ENCODE data around the gene DNHD1. TPM values are rescaled to one million over a fixed set of nuclear protein-coding genes. Genes with fewer than 3 reads are reported as not detected.

Gene DNHD1
- total and polyA plus RNA-seq, 2 of the 8 experiments (the other 6 are each of a cell fraction or from before 2014, with no cell fraction given), result 5.0 to 6.8 TPM

DNA sequence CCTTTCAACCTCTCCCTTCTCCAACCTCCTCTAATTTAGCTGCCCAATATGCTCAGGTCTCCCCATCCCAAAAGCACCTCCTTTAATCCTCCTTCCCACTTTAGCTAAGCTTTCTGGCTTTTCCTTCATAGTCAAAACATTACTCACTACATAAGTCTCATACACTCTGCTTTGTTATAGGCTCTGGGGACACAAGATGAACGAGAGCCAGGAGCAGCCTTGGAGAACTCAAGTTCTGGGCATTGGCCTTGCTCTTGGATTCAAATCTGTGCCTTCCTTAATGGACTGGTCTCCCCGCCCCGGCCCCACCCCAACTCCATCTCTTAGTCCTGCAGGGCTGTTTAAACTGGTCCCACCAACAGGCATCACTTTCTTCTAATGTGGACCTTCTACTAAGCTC is 44.9 kb upstream of the DNHD1 start:
- POLR2A ChIA-PET (ENCODE audit: partially characterized antibody), result interaction anchor here (0.9 to 1.3 kb wide), 3 partner anchors 8 to 18 kb away, joined by 3 to 4 read pairs (median 3); no protein-coding TSS in a partner anchor
- no peak overlapping the region for H3K4me2 ChIP-seq (ENCODE audit: insufficient read depth in 1 of 2, low read depth in 2 of 2, low read length in 2 of 2)
- TF ChIP-seq, protein P1, sequence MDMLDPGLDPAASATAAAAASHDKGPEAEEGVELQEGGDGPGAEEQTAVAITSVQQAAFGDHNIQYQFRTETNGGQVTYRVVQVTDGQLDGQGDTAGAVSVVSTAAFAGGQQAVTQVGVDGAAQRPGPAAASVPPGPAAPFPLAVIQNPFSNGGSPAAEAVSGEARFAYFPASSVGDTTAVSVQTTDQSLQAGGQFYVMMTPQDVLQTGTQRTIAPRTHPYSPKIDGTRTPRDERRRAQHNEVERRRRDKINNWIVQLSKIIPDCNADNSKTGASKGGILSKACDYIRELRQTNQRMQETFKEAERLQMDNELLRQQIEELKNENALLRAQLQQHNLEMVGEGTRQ (IDR thresholded peaks at IDR 0.05; ENCODE audit: low read length), result no peak
- TF ChIP-seq SIX5 (IDR thresholded peaks at IDR 0.05; ENCODE audit: low read depth, low read length) (no peak), SP4 (IDR thresholded peaks at IDR 0.05; ENCODE audit: low read length) (no peak), JUN (IDR thresholded peaks at IDR 0.05; ENCODE audit: low read depth, low read length) (no peak), RFX5 (IDR thresholded peaks at IDR 0.05; ENCODE audit: borderline replicate concordance, low read depth, low read length) (no peak), RAD21 (IDR thresholded peaks at IDR 0.05 in 1 of 2, conservative IDR thresholded peaks at IDR 0.05 in 1 of 2; ENCODE audit: low read depth in 2 of 2, low read length in 2 of 2) (no peak), SIN3A (conservative IDR thresholded peaks at IDR 0.05 in 1 of 2, IDR thresholded peaks at IDR 0.05 in 1 of 2; ENCODE audit: low read depth in 1 of 2, low read length in 2 of 2) (no peak), SAP30 (IDR thresholded peaks at IDR 0.05; ENCODE audit: insufficient read depth, insufficient replicate concordance, low read length) (no peak), ZNF274 (IDR thresholded peaks at IDR 0.05; ENCODE audit: borderline replicate concordance, extremely low read depth, low read length) (no peak)

More for the DNA sequence above, 44.9 kb upstream of the DNHD1 start:
- no peak overlapping the region for H3K4ac ChIP-seq (replicated peaks; ENCODE audit: insufficient read length, low read depth, low read length)
- no peak overlapping the region for H2BK15ac ChIP-seq (ENCODE audit: low read length)
- no peak for DNase-seq (ENCODE audit: low read depth in 1 of 2, low spot score in 2 of 2)
- H2BK120ac ChIP-seq (replicated peaks; ENCODE audit: low read depth, low read length), result no peak overlapping the region
- H2BK5ac ChIP-seq (ENCODE audit: low read depth, low read length), result no peak overlapping the region
- no peak overlapping the region for H3K27ac ChIP-seq (ENCODE audit: low read depth, low read length)
- H3K27me3 ChIP-seq (replicated peaks in 1 of 4; ENCODE audit: control insufficient read depth in 3 of 4, extremely low read depth in 1 of 4, insufficient read depth in 3 of 4, low read length in 3 of 4), result no peaks in the 10 kb centered on the region
- H4K5ac ChIP-seq (ENCODE audit: insufficient read length, low read depth, low read length), result no peak overlapping the region
- H3K4me1 ChIP-seq (replicated peaks in 1 of 4; ENCODE audit: control insufficient read depth in 3 of 4, insufficient read depth in 4 of 4, low read length in 3 of 4), result no peaks in the 10 kb centered on the region
- no peaks in the 10 kb centered on the region for H3K79me1 ChIP-seq (ENCODE audit: low read depth, low read length)
- H4K91ac ChIP-seq (replicated peaks; ENCODE audit: insufficient read length, low read length), result no peak overlapping the region
- no peaks in the 10 kb centered on the region for H4K20me1 ChIP-seq (replicated peaks in 1 of 2; ENCODE audit: control insufficient read depth in 1 of 2, insufficient read depth in 2 of 2, low read length in 2 of 2)
- H2BK12ac ChIP-seq (ENCODE audit: low read depth, low read length), result no peak overlapping the region
- H3K4me3 ChIP-seq (ENCODE audit: extremely low read depth in 1 of 4, insufficient read depth in 2 of 4, low read depth in 3 of 4, low read length in 4 of 4), result no peak overlapping the region
- peaks cover 0 to 12% (median 6%) of the 10 kb centered on the region in 4 experiments; a peak in 3 of 8 replicates for H3K36me3 ChIP-seq (ENCODE audit: control insufficient read depth in 2 of 4, insufficient read depth in 4 of 4, low read length in 3 of 4)
- H3K23me2 ChIP-seq (ENCODE audit: low read depth, low read length), result no peaks in the 10 kb centered on the region
- H2AK5ac ChIP-seq (ENCODE audit: low read depth, low read length), result no peak overlapping the region
- no peak overlapping the region for H3K56ac ChIP-seq (replicated peaks; ENCODE audit: insufficient read length, low read depth, low read length)
- no peaks in the 10 kb centered on the region for H3K79me2 ChIP-seq (ENCODE audit: control insufficient read depth in 1 of 2, insufficient read depth in 2 of 2, low read length in 2 of 2)
- H2BK20ac ChIP-seq (ENCODE audit: low read length), result no peak overlapping the region
- no peak overlapping the region for H3K9ac ChIP-seq (replicated peaks in 1 of 4; ENCODE audit: extremely low read depth in 1 of 4, low read depth in 3 of 4, low read length in 3 of 4)
- H2AFZ ChIP-seq (ENCODE audit: low read length), result no peak overlapping the region
- H3K18ac ChIP-seq (ENCODE audit: extremely low read depth, low read length), result no peak overlapping the region
- 90% methylated on average over 3 of the region's 3 CpGs; no CpG with 5 or more reads in 1 of the 2 experiments for WGBS, 2 experiments (ENCODE audit: extremely low coverage in 1 of 2, insufficient coverage in 1 of 2, insufficient read length in 1 of 2, insufficient replicate concordance in 2 of 2, low coverage in 1 of 2, low lambda C conversion rate in 2 of 2, missing lambda C conversion rate in 1 of 2)
- no peak overlapping the region for H3K23ac ChIP-seq (ENCODE audit: insufficient read length)
- FAIRE-seq, result no peak
- H3K14ac ChIP-seq (ENCODE audit: insufficient read length), result no peak overlapping the region
- H3K9me3 ChIP-seq (ENCODE audit: insufficient read depth in 2 of 2, low read depth in 1 of 2, low read length in 1 of 2), result no peaks in the 10 kb centered on the region
- CTCF ChIA-PET (ENCODE audit: partially characterized antibody), result interaction anchor here (0.6 to 11.0 kb wide), 8 partner anchors 10 to 89 kb away, joined by 3 to 179 read pairs (median 4); partner anchors contain the start of gene HPX
- no peak overlapping the region for H4K8ac ChIP-seq (ENCODE audit: extremely low read depth, insufficient read depth, low read length)

Data from H1 (cell line).